PC-9 (cell line): ENCODE measurements around the gene SLC9A9. TPM values are rescaled to one million over a fixed set of nuclear protein-coding genes. Genes with fewer than 3 reads are reported as not detected.

ENCODE experiments used
- BruUV-seq: library from RNA; stranded (reverse); fragments of 400-500 nt; replicated peaks from 2 replicates; lab custom pipeline; 2021; lab: Mats Ljungman, UMichigan
- CTCF ChIA-PET: fragments of 300-600 bp; sonication (Branson Sonifier 250); formaldehyde crosslinking; loops from one replicate; lab custom pipeline; 2022; ENCODE audit warnings: antibody characterized with exemption; lab: Charles Lee
- POLR2A ChIA-PET: fragments of 300-600 bp; sonication (Branson Sonifier 250); formaldehyde crosslinking; loops from one replicate; lab custom pipeline; 2022; ENCODE audit warnings: antibody characterized with exemption; ENCODE audit not compliant: unreplicated experiment; lab: Charles Lee
- DNase-seq, 2 experiments: peaks; one replicate each; pipeline versions ENCODE4 v3.0.0 to v3.0.0-alpha.2; 2015 to 2022; ENCODE audit warnings: mixed read lengths in 1 of 2
- H2AFZ ChIP-seq: fragments of 200-600 bp; sonication (generic); 2 replicates; pipeline ENCODE4 v1.8.1; 2017; ENCODE audit warnings: antibody characterized with exemption
- H3F3A ChIP-seq: fragments of 200-600 bp; sonication (generic); 2 replicates; pipeline ENCODE4 v1.8.1; 2017; ENCODE audit warnings: antibody characterized with exemption, mild to moderate bottlenecking, low read depth; ENCODE audit not compliant: insufficient read depth
- H3K27ac ChIP-seq: fragments of 200-600 bp; sonication (generic); 2 replicates; pipeline ENCODE4 v1.6.1; 2016; ENCODE audit warnings: mixed run types
- H3K27me3 ChIP-seq: fragments of 200-600 bp; sonication (generic); 2 replicates; pipeline ENCODE4 v1.6.1; 2016; ENCODE audit warnings: low read depth, mixed run types; ENCODE audit not compliant: insufficient read depth
- H3K36me3 ChIP-seq: fragments of 200-600 bp; sonication (generic); 2 replicates; pipeline ENCODE4 v1.6.1; 2016; ENCODE audit warnings: low read depth, mixed run types
- H3K4me1 ChIP-seq: fragments of 200-600 bp; sonication (generic); replicated peaks from 2 replicates; pipeline ENCODE4 v1.6.1; 2016; ENCODE audit warnings: mixed run types; ENCODE audit not compliant: insufficient read depth
- H3K4me2 ChIP-seq: fragments of 200-600 bp; sonication (generic); 2 replicates; pipeline ENCODE4 v1.6.1; 2017; ENCODE audit warnings: mixed run types
- H3K4me3 ChIP-seq: fragments of 200-600 bp; sonication (generic); 2 replicates; pipeline ENCODE4 v1.6.1; 2016; ENCODE audit warnings: mixed run types
- H3K79me2 ChIP-seq: fragments of 200-600 bp; sonication (generic); 2 replicates; pipeline ENCODE4 v1.6.1; 2017; ENCODE audit warnings: low read depth, mixed run types
- H3K9me2 ChIP-seq: fragments of 200-600 bp; sonication (generic); 2 replicates; pipeline ENCODE4 v1.8.1; 2017; ENCODE audit warnings: mild to moderate bottlenecking; ENCODE audit not compliant: insufficient read depth
- H3K9me3 ChIP-seq: fragments of 200-600 bp; sonication (generic); 2 replicates; pipeline ENCODE4 v1.8.1; 2016; ENCODE audit warnings: low read depth; ENCODE audit not compliant: insufficient read depth
- H4K20me1 ChIP-seq: fragments of 200-600 bp; sonication (generic); 2 replicates; pipeline ENCODE4 v1.8.1; 2017; ENCODE audit not compliant: insufficient read depth
- EZH2 ChIP-seq: fragments of 200-600 bp; sonication (generic); IDR thresholded peaks from 2 replicates; pipeline ENCODE4 v1.8.0; 2017; ENCODE audit warnings: antibody characterized with exemption, low read depth
- intact Hi-C: fragments of 100-400 bp; cut with micrococcal nuclease; formaldehyde crosslinking; loops from one replicate; pipeline ENCODE4 v1.10.0; 2022; ENCODE audit not compliant: unreplicated experiment
- total RNA-seq: library from RNA; stranded (reverse); gene quantifications from 2 replicates; pipeline ENCODE4 v1.2.3, GENCODE V29; 2021
- TF ChIP-seq, protein P1 (sequence below): fragments of 200-600 bp; sonication (generic); conservative IDR thresholded peaks from 2 replicates; pipeline ENCODE4 v1.6.1; 2017; ENCODE audit warnings: mixed run types, antibody characterized with exemption, mild to moderate bottlenecking, moderate library complexity

The SLC9A9 gene
- total RNA-seq, 1 experiment from 2014 or later = 1.7 TPM

DNA sequence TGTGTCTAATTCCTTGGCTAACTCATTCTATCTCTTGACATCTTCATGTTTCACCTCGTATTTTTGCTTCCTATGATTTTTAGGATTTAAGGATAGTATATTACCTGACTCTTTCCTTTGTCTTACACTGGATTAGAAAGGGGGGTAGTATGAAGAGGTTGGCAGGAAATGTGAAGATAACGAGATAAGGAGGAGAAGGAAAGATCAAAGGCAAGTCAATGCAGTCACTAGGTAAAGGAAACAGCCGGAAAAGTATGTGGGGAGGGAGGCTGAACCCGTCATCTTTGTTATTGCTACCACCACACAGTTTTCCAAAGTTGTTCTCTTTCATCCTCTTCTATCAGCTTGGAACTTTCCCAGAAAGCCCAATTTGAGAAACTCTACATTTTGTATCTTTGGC, 90.6 kb downstream of the SLC9A9 start:
- ChIA-PET CTCF (no interaction called here), POLR2A (no interaction called here)
- TF ChIP-seq, protein P1, sequence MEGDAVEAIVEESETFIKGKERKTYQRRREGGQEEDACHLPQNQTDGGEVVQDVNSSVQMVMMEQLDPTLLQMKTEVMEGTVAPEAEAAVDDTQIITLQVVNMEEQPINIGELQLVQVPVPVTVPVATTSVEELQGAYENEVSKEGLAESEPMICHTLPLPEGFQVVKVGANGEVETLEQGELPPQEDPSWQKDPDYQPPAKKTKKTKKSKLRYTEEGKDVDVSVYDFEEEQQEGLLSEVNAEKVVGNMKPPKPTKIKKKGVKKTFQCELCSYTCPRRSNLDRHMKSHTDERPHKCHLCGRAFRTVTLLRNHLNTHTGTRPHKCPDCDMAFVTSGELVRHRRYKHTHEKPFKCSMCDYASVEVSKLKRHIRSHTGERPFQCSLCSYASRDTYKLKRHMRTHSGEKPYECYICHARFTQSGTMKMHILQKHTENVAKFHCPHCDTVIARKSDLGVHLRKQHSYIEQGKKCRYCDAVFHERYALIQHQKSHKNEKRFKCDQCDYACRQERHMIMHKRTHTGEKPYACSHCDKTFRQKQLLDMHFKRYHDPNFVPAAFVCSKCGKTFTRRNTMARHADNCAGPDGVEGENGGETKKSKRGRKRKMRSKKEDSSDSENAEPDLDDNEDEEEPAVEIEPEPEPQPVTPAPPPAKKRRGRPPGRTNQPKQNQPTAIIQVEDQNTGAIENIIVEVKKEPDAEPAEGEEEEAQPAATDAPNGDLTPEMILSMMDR = no peak
- no peak for TF ChIP-seq EZH2
- BruUV-seq = no TSS peak
- H3K36me3 ChIP-seq = no peaks in the 10 kb centered on the region
- H3K27ac ChIP-seq = no peak overlapping the region
- no peaks in the 10 kb centered on the region for H3K27me3 ChIP-seq
- H3K4me3 ChIP-seq = no peak overlapping the region
- H3K9me2 ChIP-seq = no peaks in the 10 kb centered on the region
- no peaks in the 10 kb centered on the region for H3F3A ChIP-seq
- H3K9me3 ChIP-seq = no peaks in the 10 kb centered on the region
- H4K20me1 ChIP-seq = no peaks in the 10 kb centered on the region
- H3K4me2 ChIP-seq = no peak overlapping the region
- H3K4me1 ChIP-seq = no peaks in the 10 kb centered on the region
- no peaks in the 10 kb centered on the region for H3K79me2 ChIP-seq
- intact Hi-C loops = no loop called here
- H2AFZ ChIP-seq = no peak overlapping the region
- no peak for DNase-seq

DNA sequence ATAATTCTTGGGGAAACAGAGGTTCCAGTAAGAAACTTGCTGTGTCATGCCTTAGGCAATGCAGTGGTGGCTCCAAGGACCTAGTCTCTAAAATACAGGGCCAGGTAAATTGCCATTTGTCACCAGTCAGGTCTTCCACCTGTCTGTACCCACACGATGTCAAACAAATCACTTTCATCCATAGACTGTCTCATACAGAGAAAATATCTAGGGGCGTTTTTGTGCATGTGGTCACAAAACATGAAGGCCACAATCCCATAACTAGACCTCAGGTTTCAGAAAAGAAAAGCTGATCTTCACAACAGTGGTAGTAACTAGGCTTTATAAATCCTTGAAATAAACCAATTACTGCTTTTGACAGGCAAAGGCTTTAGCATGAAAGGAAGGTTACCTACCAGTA, 92.3 kb downstream of the SLC9A9 start:
- peak overlapping the region; percentile 52; the same call in 1 of the 2 replicates for H2AFZ ChIP-seq
- H3K4me1 ChIP-seq = no peaks in the 10 kb centered on the region
- H3K9me2 ChIP-seq = no peaks in the 10 kb centered on the region
- CTCF ChIA-PET = no interaction called here
- POLR2A ChIA-PET = no interaction called here
- BruUV-seq = no TSS peak
- TF ChIP-seq EZH2 = no peak
- TF ChIP-seq, protein P1 = no peak
- H3K4me2 ChIP-seq = no peak overlapping the region
- no peaks in the 10 kb centered on the region for H3K27me3 ChIP-seq
- no peaks in the 10 kb centered on the region for H3K9me3 ChIP-seq
- no peak for DNase-seq
- intact Hi-C loops = no loop called here
- H3K27ac ChIP-seq = no peak overlapping the region
- no peaks in the 10 kb centered on the region for H4K20me1 ChIP-seq
- no peaks in the 10 kb centered on the region for H3K79me2 ChIP-seq
- no peaks in the 10 kb centered on the region for H3K36me3 ChIP-seq
- no peaks in the 10 kb centered on the region for H3F3A ChIP-seq
- H3K4me3 ChIP-seq = no peak overlapping the region

DNA sequence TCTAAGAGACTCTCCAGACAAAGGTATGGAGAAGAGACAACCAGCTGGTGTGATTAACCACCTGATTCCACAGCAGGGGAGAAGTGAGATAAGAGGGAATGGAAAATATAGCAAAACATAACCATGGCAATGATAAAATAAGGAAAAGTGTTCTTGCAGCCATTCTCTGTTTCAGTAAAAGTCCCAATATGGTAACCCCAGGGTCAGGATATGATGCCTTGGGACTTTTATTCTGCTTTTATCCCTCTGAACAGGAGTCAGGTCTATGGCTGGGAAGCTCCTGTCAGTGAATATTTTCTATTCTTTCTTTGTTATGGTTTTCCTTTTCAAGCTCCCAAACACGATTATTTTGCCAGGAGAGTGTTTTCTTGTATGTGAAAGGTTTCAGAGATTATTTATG, 94.2 kb downstream of the SLC9A9 start:
- H3K9me3 ChIP-seq = no peaks in the 10 kb centered on the region
- TF ChIP-seq EZH2 = no peak
- TF ChIP-seq, protein P1 = no peak
- H3K9me2 ChIP-seq = no peaks in the 10 kb centered on the region
- H2AFZ ChIP-seq = no peak overlapping the region
- no peak overlapping the region for H3K27ac ChIP-seq
- H3K27me3 ChIP-seq = no peaks in the 10 kb centered on the region
- no peaks in the 10 kb centered on the region for H4K20me1 ChIP-seq
- H3K4me2 ChIP-seq = no peak overlapping the region
- BruUV-seq = no TSS peak
- POLR2A ChIA-PET = no interaction called here
- no peaks in the 10 kb centered on the region for H3K4me1 ChIP-seq
- intact Hi-C loops = no loop called here
- DNase-seq = no peak
- CTCF ChIA-PET = no interaction called here
- H3K36me3 ChIP-seq = no peaks in the 10 kb centered on the region
- no peaks in the 10 kb centered on the region for H3F3A ChIP-seq
- no peaks in the 10 kb centered on the region for H3K79me2 ChIP-seq
- H3K4me3 ChIP-seq = no peak overlapping the region
